Hematopoietic multipotent progenitor cell (in vitro differentiated cells): ENCODE results near the gene SFSWAP. TPM values are rescaled to one million over a fixed set of nuclear protein-coding genes. Genes with fewer than 3 reads are reported as not detected.
"Not testable (repeated sequence)": the region's sequence is repeated elsewhere in the genome, so short reads cannot be mapped to it uniquely, and the experiment has no call there.

Experiments used
- DNase-seq, 3 donors: peaks; one replicate each; pipeline ENCODE4 v3.0.0-alpha.2; 2011 to 2015; ENCODE audit warnings: low read depth in 2 of 3, low spot score in 2 of 3
- total RNA-seq: library from RNA; depleted of rRNA; stranded (reverse); fragments of >200 nt; gene quantifications from one replicate; pipeline ENCODE4 v1.2.3, GENCODE V29; 2012

SFSWAP gene
- 81.1 TPM for total RNA-seq

DNA sequence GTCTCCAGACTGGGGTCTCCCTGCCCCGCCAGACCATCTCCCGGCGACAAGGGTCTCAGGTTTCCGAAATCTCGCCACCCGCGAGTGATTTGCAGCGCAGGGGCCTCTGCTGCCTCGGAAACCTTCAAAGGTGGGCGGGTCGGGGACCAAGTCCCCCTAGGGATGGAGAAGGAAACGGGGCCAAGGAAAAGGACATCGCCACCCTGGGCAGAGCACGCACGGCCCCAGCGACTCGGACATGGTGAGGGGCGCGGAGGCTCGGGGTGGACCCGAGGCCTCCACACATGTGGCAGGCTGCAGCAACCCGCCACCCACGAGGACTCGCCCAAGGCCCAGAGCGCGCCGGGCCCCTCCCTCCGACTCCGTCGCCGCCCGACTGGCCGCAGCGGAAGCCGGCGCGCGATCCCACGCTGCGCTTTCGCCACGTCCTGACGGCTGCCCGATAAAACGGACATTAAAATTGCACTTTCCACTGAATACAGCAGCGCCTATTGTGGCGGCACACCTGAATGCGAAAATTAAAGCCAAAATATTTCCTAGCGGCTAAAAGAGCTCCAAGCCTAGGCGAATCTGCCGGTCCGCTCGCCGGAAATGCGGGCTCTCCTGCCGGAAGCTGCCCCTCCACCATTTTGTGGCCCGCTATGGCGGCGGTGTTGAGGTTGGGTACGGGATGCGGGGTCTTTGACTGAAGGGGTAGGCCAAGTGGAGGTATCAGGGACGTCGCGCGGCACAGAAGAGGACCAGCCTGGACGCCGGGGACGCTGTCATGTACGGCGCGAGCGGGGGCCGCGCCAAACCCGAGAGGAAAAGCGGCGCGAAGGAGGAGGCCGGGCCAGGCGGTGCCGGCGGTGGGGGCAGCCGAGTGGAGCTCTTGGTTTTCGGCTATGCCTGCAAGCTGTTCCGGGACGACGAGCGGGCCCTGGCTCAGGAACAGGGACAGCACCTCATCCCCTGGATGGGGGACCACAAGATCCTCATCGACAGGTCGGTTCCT lies at the start of gene SFSWAP:
Gene SFSWAP (plus strand): TSS at position 627 of the 994 bp plus-strand sequence. CDS start 140 bp downstream, at position 767.
- peak; percentile 74 to 81 (median 79) for DNase-seq

DNA sequence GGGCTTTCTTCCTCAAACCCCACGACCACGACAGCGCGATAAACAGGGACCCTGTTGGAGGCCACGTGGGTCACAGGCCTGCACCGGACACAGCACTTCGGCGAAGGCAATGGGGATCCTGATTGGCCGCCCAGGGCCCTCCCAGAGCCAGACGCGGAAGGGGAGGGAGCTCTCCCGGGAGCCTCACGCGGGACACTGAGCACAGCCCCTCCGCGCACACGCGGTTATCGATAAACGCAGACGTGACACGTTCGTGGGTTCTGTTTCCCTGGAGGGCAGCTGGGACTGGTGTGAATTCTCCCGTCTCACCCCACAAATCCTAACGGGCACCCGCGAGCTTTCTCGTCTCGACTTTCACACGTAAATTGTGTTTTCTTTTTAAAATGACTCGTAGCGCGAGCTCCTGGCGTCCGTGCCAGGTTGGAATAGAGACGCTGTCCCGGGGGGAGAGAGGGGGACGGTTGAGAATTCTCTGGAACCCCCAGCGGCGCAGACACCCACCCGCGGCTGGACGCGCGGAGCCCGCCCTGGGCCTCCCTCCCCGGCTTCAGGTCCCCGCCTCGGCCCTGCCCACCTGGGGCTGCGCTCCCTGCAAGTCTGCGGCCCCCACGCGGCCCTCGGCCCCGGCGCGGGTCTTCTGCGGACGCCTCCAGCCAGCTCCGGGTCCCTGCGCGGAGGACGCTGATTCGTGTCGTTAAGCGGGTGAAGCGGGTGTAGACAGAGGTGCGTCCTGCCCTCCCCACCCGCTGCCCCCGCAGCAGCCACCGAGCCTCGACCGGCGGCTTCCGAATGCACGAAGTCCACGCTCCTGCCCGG lies 49.5 kb upstream of the SFSWAP start:
- DNase-seq: not testable (repeated sequence)

DNA sequence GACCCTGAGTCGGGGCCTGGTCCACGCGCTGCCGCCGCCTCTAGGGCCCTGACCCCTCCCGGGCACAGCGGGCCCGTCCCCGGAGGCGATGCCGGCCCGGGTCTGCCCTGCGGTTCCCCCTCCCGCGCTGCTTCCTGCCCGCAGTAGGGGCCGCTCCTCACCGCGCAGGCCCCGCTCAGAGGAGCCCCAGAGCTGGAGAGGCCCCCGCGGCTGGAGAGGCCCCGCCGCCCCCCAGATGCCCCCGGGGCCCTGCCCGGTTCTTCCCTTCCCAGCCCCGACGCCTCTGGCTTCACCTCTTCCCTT lies 49.0 kb upstream of the SFSWAP start:
- not testable (repeated sequence) for DNase-seq

DNA sequence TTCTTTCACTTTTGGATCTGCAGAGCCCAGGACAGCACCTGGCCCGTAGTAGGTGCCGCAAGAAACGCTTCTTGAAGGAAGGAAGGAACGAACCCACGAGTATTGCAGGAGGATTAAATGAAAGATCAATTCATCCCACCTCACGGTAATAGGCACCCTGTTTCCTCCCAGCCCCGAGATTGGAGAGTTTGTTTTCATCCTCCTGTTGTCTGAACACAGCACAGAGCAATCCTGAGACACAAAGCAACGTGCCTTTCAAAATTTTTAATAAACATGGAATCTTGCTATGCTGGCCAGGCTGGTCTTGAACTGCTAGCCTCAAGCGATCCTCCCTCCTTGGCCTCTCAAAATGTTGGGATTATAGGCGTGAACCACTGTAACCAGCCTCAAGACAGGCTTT lies 48.5 kb upstream of the SFSWAP start:
- not testable (repeated sequence) for DNase-seq

DNA sequence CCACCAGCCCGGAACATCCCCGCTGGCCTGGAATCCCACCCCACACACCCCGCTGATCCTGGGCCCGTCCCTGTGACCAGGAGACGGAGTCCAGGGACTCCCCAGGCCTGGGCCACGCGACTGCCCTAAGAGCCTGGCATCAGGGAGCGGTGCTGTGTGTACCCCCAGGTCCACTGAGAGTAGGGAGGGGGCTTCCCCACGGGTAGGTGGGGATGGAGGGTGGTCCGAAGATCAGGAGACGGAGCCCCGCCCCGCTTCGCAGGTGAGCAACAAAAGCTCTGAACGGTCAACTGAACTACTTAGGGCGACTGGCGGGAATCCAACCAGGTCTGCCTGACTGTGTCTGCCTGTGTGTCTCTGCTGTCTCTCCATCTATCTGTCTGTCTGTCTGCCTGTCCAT lies 45.2 kb upstream of the SFSWAP start:
- DNase-seq: not testable (repeated sequence)

DNA sequence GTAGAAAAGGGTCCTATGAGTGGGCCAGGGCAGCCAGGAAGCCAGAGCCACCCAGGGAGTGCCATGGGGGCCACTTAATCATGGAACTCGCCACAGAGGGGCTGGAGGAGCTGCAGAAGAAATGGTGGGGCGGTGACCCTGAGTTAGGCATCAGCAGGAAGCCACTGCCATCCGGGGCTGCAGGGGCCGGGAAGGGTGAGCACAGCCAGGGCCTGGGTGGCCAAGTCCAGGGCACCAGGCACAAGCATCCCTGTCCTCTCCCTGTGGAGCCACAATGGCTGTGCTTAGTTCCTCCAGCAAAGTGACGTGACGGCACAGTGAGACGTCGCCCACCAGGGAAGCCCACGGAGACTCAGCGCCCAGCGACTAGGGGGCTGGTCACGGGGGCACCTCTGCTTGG lies 44.4 kb upstream of the SFSWAP start:
- not testable (repeated sequence) for DNase-seq

DNA sequence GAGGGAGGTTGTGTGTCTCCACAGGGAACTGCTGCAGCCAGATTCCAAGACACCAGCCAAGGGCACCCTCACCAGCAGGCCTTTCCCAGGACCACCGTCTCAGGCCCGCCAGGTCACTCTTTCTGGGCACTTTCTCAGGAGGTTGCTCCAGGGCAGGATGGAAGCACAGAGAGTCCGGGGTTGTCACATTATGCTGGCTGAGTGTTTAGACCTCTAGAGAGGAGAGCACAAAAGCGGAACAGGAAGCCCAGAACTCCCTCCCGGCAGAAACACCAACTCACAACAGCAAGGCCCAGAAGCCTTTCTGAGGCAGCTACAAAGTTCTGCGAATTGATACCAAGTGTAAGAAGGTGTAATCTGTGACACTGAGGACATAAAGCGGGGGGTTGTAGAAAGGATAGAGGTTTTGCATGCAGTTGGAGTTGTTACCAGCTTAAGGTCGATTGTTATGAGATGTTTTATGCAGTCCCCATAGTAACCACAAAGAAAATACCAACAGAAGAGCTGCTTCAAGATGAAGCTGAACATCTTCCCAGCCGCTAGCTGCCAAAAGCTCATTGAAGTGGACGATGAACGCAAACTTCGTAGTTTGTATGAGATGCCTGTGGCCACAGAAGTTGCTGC lies 43.8 kb upstream of the SFSWAP start:
- DNase-seq: peak in 2 of 3 donors; percentile 37 to 68

DNA sequence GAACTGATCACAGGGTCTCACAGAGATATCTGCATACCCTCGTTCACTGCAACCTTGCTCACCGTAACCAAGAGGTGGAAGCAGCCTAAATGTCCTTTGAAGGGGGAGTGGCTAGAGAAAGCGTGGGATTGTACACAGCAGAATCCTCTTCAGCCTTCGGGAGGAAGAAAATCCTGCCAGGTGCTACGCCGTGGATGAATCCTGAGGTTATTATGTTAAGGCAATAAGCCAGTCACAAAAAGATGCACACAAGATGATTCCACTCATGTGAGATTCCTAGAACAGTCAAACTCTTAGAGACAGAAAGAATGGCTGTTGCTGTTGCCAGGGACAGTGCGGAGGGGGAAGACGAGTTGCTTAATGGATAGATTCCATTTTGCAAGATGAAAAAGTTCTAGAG lies 39.6 kb upstream of the SFSWAP start:
- no peak for DNase-seq

DNA sequence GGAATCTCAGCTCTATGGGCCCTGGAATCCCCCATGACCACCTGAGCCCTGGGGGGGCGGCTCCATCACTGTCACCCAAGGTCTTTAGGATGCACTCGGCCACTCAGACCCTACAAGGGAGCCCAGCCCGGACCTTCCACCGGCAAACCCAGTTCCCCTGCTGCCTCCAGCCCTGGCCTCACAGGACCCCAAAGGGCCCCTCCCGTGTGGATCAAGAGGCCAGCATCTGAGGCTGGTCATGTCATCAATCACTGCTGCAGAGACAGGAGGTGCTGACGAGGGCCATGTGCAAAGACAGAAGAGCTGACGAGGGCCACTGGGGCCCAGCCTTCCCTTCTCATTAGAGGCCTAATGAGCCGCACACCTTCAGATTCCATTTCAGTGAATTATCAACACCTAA lies 39.0 kb upstream of the SFSWAP start:
- no peak for DNase-seq

DNA sequence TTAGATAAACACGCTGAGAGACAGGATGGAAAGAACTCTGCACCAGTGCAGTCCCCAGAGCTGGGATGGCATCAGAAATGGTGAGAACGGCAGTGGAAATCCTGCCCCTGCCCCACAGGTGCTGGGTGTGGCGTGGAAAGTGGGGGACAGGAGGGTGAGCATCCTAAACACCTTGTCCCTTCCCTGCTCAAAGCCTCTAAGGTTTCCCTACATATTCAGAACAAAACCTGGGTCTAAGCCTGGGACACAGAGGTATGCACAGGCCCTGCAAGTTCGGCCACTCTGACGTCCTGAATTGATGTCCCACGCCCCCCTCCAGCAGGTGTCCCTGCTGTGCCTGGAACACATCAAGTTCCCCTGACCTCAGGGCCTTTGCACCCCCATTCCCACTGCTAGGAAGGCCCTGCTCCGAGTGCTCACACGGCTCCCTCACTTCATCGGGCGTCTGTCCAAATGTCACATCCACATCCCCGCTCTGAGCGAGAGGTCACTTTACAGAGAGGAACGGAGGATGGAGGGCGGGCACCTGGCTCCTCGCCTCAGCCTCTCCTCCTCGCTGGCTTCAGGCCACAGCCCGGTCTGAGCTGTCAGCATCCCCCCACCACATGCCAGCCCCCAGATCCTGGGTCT lies 38.5 kb upstream of the SFSWAP start:
- no peak for DNase-seq

DNA sequence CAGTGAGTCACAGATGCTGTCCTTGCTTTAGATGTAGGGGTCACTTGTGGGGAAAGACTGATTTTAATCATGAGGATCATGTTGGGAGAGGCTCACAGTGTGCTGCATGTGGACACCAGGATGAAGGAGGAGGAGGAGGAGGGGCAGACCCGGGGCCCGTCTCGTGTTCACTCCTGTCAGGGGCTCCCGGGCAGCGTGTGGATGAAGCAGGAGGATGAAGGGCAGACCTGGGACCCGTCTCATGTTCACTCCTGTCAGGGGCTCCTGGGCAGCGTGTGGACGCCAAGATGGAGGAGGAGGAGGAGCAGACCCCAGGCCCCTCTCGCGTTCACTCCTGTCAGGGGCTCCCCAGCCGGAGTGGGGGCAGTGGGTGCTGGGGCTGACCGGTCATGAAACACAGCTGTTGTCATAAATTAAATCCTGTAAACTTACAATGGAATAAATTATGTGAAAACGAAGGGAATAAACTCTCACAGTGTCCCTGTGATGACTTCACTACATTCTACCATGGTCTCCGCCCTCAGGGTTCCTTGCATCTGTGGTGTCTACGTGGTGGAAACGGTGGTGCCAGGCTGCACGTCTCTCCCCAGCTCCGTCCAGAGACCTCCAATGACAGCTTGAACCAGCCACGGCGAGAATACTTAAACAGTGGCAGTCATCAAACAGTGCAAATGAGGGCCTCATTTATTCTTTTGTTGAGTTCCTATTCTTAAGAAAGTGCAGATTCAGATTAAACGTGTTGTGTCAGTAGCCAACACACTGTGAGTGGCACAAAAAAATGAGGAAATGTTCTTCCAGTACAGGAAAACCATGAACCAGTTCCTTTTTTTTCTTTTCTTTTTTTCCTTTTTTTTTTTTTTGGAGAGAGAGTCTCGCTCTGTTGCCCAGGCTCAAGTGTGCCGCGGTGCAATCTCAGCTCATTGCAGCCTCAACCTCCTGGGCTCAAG lies 37.7 kb upstream of the SFSWAP start:
- peak in 1 of 3 donors; percentile 19 for DNase-seq

DNA sequence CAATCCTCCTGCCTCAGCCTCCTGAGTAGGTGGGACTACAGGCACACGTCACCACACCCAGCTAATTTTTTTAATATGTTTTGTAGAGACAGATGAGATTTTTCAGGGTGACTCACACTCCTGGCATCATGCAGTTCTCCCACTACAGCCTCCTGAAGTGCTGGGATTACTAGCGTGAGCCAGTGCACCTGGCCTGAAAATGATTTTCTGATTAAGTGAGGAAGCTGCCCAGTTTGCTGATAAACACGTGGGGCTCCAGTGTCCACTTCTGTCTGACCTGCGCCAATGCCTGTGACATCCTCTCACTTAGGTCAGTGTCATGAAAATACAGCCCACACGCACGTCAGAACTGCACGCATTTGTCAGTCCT lies 37.0 kb upstream of the SFSWAP start:
- DNase-seq: no peak

DNA sequence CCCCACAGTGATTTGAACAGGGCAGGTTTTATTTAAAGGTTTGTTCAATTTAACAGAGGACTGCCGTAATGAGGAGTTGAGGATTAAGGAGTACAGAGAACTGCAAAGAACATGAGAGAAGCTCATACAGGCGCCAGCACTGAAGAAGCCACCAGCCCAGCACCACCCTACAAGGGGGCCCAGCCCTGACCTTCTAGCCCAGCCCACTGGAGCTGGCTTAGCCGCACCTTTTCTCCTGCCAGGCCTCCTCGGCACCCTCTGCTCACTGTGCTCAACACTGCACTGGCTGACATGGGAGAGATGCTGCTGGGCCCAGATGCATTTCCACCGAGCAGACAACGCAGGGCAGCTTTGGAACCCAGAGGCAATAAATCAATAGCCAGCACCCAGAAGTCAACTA lies 36.5 kb upstream of the SFSWAP start:
- no peak for DNase-seq

DNA sequence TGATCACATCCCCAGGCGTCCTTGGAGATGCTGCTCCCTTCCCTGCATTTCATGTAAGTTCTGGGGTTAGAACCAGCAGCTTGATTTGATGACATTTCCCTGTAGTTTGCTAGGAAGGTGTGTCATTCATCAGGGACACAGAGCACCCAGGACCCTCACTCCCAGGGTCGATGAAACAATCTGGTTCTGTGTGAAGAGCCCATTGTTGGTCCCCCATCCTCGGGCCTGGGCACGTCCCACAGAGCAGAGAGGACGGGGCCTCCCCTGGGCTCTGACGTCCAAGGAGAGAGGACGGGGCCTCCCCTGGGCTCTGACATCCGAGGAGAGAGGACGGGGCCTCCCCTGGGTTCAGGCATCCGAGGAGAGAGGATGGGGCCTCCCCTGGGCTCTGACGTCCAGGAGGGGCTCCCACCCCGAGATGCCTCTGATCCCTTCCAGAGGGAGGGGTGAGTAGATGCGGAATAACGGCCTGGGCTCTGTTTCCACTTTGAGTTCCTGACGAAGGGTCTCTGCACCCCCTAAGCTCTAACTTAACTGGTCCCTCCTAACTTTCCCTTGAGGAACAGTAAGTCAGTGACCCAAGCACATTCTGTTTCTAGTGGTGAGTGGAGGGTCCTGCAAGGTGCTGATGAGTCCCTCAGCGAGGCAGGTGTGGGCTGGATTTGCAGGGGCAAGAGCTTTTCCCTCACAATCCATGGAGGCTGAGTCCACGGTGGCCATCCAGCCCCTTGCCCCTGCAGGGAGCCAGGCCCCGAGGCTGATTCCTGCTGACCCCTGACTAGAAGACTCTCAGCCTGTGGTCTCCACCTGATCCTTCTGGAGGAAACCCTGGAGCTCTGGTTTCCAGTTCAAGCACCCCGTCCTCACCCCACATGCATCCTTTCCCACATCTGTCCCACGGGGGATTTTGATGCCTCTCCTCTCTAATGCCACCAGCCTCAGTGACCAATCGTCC lies 35.5 kb upstream of the SFSWAP start:
- no peak for DNase-seq

DNA sequence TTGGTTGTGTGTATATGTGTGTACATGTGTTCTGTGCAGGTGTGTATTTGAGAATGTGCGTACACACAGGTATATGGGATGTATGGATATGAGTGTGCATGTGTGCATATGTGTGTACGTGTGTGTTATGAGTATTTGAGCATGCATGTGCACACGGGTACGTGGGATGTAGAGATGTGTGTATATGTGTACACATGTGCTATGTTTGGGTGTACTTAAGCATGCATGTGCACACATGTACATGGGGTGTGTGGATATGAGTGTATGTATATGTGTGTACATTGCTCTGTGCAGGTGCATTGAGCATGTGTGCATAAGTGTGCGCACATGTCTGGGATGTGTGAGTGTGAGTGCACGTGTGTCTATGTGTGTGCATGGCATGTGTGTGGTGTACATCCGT lies 34.3 kb upstream of the SFSWAP start:
- no peak for DNase-seq

DNA sequence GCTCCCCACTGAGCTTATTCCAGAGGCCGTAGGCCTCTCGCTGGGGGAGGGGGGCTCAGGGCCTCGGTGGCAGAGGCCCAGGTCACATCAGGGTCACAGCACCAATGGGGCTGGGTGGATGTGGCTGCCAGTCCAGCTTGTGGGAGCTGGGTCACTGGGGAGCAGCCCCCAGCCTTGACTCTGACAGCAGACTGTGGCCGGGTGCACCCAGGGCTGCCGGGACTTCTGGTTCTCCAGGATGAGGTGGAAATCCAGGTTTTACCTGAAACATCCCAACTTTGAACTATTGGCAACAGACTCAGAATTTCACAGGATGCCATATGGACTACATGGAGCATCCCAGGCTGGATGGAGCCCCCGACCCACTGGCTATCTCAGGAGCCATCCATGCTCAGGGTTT lies 33.8 kb upstream of the SFSWAP start:
- not testable (repeated sequence) for DNase-seq

DNA sequence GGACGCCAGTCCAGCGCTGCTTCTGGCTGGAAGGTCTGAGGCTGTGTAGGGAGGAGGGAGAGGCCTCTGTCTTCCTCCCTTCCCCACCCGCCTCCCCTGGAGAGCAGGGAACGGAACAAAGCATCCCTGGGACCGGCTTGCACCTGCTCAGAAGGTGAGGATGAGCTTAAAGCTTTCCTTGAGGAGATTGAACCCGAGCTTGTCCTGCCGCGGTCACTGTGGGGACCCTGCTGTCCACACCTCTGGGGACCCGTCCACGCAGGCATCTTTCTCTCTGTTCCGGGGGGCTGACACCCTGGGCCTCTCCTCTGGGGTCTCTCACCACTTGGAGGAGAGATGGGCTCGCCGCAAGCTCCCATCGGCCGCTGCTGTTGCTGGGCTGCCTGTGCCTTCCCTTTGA lies 33.2 kb upstream of the SFSWAP start:
- DNase-seq: no peak

DNA sequence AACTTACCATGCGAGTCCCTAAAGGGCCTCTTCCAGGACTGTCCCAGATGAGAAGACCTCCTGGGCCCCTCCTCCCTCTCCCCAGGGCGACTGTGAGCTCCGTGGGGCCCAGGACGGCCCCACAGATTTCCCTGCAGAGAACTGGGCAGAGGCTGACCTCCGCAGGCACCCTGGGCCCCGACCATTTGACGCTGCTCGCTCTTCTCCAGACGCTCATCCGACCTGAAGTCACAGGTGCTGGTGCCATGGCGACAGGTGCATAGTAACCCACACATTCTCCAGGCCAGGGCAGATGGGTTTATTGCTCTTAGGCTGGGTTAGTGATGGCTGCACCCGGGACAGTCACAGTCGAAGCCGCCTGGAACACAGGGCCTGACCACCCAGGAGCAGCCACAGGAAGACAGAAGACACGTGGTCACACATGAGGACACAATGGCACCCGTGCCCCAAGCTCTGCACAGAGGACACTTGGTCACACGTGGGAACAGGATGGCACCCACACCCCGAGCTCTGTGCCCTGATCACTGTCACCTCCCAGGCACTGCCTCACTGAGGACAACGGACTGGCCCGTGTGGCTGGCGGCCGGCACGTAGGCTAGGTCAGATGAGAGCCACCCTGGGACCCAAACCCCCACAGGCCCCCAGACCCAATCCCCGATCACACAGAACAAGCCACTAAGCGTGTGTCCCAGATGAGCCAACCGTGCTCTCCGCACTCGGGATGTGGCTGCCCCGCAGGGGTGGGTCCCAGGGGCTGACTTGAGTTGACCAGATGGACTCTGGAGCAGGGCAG lies 32.3 kb upstream of the SFSWAP start:
- not testable (repeated sequence) for DNase-seq
